ENCODE data around the gene MYG1. TPM values are rescaled to one million over a fixed set of nuclear protein-coding genes. Genes with fewer than 3 reads are reported as not detected.

Gene MYG1
- total RNA-seq, 1 experiment from 2014 or later, result 91.8 TPM

GRCh38 chr12:53336181-53336681, 36.7 kb downstream of the MYG1 start, which contains the start of gene SP7:
TSS of gene SP7 (minus strand) at chr12:53336354. CDS start at chr12:53335646, 708 bp downstream.
- no peaks in the 10 kb centered on the region for H4K20me1 ChIP-seq (ENCODE audit: control insufficient read depth, insufficient read depth, insufficient read length)
- WGBS (ENCODE audit: extremely low coverage, insufficient read length, low lambda C conversion rate), result no CpG with 5 or more reads among the region's 15 CpGs
- H2BK15ac ChIP-seq (ENCODE audit: low read depth, low read length), result no peak within 1 kb of the TSS
- no peak for DNase-seq
- H3K79me1 ChIP-seq (ENCODE audit: insufficient read depth, low read depth, low read length, poor library complexity, severe bottlenecking), result no peaks in the 10 kb centered on the region
- no peak within 1 kb of the TSS for H3K23ac ChIP-seq (ENCODE audit: insufficient read length, low read depth, low read length)
- H3K4me1 Mint-ChIP-seq, result peaks cover 18 to 27% of the 10 kb centered on the region in 2 experiments
- no peak within 1 kb of the TSS for H3K14ac ChIP-seq (ENCODE audit: insufficient read depth, low read length)
- H2BK12ac ChIP-seq (ENCODE audit: insufficient read length, low read depth, low read length), result no peak within 1 kb of the TSS
- H2AK5ac ChIP-seq (ENCODE audit: insufficient read length, low read length), result no peak within 1 kb of the TSS
- H3K9ac ChIP-seq (ENCODE audit: extremely low read depth, insufficient read length, low read length), result no peak within 1 kb of the TSS
- no peaks in the 10 kb centered on the region for H3K9me3 ChIP-seq (ENCODE audit: control insufficient read depth, low read depth, low read length)
- peaks cover 75% of the 10 kb centered on the region for H3K27me3 Mint-ChIP-seq (ENCODE audit: low read depth)
- no peak within 1 kb of the TSS for H3K18ac ChIP-seq (ENCODE audit: insufficient read length, low read depth, low read length)
- no peaks in the 10 kb centered on the region for H3K9me3 Mint-ChIP-seq
- no peaks in the 10 kb centered on the region for H3K79me2 ChIP-seq (ENCODE audit: insufficient read depth, low read length)
- no peaks in the 10 kb centered on the region for H3K36me3 Mint-ChIP-seq (ENCODE audit: insufficient read depth in 1 of 3, low read depth in 3 of 3)
- no peak within 1 kb of the TSS for H4K8ac ChIP-seq (replicated peaks; ENCODE audit: insufficient read length, low read depth, low read length)
- no peak within 1 kb of the TSS for H3K27ac ChIP-seq (ENCODE audit: insufficient read length, low read depth, low read length)
- H2BK20ac ChIP-seq (ENCODE audit: low read depth, low read length, poor library complexity, severe bottlenecking), result no peak within 1 kb of the TSS
- TF ChIP-seq CTCF (conservative IDR thresholded peaks at IDR 0.05), result no peak
- no peak within 1 kb of the TSS for H3T11ph ChIP-seq (ENCODE audit: low read length)
- no peak within 1 kb of the TSS; a peak in 1 of 7 replicates for H3K27ac Mint-ChIP-seq
- no peak within 1 kb of the TSS for H2BK5ac ChIP-seq (ENCODE audit: insufficient read length, low read length)
- H2BK120ac ChIP-seq (ENCODE audit: low read depth, low read length, poor library complexity, severe bottlenecking), result no peak within 1 kb of the TSS
- H3K23me2 ChIP-seq (ENCODE audit: insufficient read length, low read depth, low read length, poor library complexity, severe bottlenecking), result no peaks in the 10 kb centered on the region
- no peak within 1 kb of the TSS for H4K5ac ChIP-seq (ENCODE audit: insufficient read length, low read depth, low read length)
- no peak within 1 kb of the TSS for H3K4ac ChIP-seq (ENCODE audit: low read depth, low read length)
- H3K27me3 ChIP-seq (ENCODE audit: insufficient read depth, low read length), result no peaks in the 10 kb centered on the region; the same call in 1 of the 2 replicates
- H3K4me2 ChIP-seq (ENCODE audit: insufficient read depth, insufficient read length, low read length), result no peak within 1 kb of the TSS
- no peak within 1 kb of the TSS for H2AFZ ChIP-seq (ENCODE audit: low read length)
- no peak within 1 kb of the TSS for H4K91ac ChIP-seq (ENCODE audit: insufficient read length, low read depth, low read length)
- no peak within 1 kb of the TSS; a peak in 1 of 5 replicates for H3K4me3 Mint-ChIP-seq
- H3K4me1 ChIP-seq (ENCODE audit: insufficient read depth, low read length), result no peaks in the 10 kb centered on the region; the same call in 1 of the 2 replicates
- no peak within 1 kb of the TSS for H3K56ac ChIP-seq (ENCODE audit: insufficient read length, low read depth, low read length)

All from H9 (cell line).